GM12874 (cell line): ENCODE measurements around the gene RASGEF1C.

Experiments
- TF ChIP-seq, protein P1 (sequence below): IDR thresholded peaks from 2 replicates; pipeline ENCODE4 v1.5.1; 2011; ENCODE audit warnings: low read depth, mild to moderate bottlenecking, control low read depth, low read length, moderate library complexity; ENCODE audit not compliant: insufficient read depth

The RASGEF1C gene

DNA sequence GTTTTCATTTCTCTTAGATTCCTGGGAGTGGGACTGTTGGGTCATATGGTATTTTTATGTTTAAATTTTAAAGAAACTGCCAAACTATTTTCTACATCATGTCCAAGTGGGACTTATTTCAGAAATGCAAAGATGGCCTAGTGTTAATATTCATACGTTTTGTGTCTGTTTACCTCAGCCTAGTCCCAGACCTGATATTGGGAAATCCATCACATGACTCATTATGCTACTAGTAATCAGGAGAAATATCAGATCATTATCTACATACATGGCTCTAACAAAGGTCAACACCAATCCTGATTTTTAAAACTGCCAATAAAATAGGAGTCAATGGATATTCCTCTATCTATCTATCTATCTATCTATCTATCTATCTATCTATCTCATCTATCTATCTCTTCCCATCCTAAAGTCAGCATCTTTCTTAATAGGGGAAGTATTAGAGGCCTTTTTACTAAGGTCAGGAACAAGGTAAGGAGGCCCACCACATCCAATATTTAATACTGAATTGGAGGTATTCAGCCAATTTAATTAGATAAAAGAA, 4.7 kb downstream of the RASGEF1C start:
- TF ChIP-seq, protein P1, sequence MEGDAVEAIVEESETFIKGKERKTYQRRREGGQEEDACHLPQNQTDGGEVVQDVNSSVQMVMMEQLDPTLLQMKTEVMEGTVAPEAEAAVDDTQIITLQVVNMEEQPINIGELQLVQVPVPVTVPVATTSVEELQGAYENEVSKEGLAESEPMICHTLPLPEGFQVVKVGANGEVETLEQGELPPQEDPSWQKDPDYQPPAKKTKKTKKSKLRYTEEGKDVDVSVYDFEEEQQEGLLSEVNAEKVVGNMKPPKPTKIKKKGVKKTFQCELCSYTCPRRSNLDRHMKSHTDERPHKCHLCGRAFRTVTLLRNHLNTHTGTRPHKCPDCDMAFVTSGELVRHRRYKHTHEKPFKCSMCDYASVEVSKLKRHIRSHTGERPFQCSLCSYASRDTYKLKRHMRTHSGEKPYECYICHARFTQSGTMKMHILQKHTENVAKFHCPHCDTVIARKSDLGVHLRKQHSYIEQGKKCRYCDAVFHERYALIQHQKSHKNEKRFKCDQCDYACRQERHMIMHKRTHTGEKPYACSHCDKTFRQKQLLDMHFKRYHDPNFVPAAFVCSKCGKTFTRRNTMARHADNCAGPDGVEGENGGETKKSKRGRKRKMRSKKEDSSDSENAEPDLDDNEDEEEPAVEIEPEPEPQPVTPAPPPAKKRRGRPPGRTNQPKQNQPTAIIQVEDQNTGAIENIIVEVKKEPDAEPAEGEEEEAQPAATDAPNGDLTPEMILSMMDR, result no peak

GRCh38 chr5:180202939-180203573, 6.0 kb downstream of the RASGEF1C start:
- TF ChIP-seq, protein P1, result no peak

- TF ChIP-seq, protein P1, result no peak
Observed at GRCh38 chr5:180201051-180201987, 7.7 kb downstream of the RASGEF1C start.

- TF ChIP-seq, protein P1, result no peak
Observed at GRCh38 chr5:180199390-180199789, 9.6 kb downstream of the RASGEF1C start.

GRCh38 chr5:180198208-180198607, 10.8 kb downstream of the RASGEF1C start:
- TF ChIP-seq, protein P1, result no peak

DNA sequence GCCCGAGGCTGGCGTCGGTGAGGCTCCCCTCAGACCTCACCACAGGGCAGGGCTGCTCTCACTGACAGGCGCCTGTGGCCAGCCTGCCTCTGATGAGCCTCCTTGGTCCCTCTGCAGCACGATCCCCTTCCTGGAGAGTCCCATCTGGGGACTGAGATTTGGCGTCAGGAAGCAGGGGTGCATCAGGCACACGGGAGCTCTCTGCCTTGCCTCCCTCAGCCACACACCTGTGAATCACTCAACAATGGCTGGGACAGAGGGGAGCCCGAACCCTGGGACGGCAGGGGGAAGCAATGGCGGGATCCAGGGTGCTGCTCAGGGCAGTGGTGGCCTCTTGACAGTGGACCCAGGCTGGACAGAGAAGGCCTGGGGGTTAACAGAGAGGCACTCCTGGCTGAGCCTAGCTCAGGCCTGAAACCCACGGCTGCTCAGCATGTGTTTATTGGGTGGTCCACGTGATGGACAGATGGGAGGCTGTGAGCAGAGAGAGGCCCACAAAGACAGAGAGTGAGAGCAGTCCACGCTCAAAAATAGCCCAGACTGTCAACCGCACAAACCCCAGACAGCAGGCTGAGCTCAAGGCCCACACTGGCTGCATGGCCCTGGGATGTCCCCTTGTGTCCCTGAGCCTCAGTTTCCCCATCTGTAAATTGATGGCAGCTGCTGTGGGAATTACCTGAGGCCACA, 11.9 kb downstream of the RASGEF1C start:
- TF ChIP-seq, protein P1, result no peak
